ENCODE results near the gene INTS7. TPM values are rescaled to one million over a fixed set of nuclear protein-coding genes. Genes with fewer than 3 reads are reported as not detected.

INTS7 gene
- total and polyA plus RNA-seq, 2 experiments from 2014 or later: 10.9 to 34.0 TPM

- H3K27me3 Mint-ChIP-seq (ENCODE audit: insufficient read depth, low read depth, poor library complexity): peaks cover 2% of the 10 kb centered on the region
- Histone ChIP-seq H3K4me3 (no peak overlapping the region), H3K36me3 (ENCODE audit: insufficient read depth) (no peaks in the 10 kb centered on the region), H3K79me2 (replicated peaks; ENCODE audit: insufficient read depth) (no peaks in the 10 kb centered on the region), H3F3A (replicated peaks; ENCODE audit: low read depth) (no peaks in the 10 kb centered on the region), H3K4me1 (ENCODE audit: insufficient read depth) (peaks cover 18% of the 10 kb centered on the region), H3K4me2 (no peak overlapping the region), H2AFZ (no peak overlapping the region), H3K27me3 (ENCODE audit: insufficient read depth) (no peaks in the 10 kb centered on the region), H3K27ac (ENCODE audit: low read depth) (no peak overlapping the region), H3K9me2 (ENCODE audit: insufficient read depth) (no peaks in the 10 kb centered on the region), H4K20me1 (replicated peaks; ENCODE audit: insufficient read depth) (no peaks in the 10 kb centered on the region)
- H3K4me3 Mint-ChIP-seq: no peak overlapping the region
- no peak for TF ChIP-seq REST (IDR thresholded peaks at IDR 0.05; ENCODE audit: unreplicated experiment)
- TF ChIP-seq ZNF462 (CRISPR knock-in tag; IDR thresholded peaks at IDR 0.05): no peak
- no peak for TF ChIP-seq NANOG (IDR thresholded peaks at IDR 0.05; ENCODE audit: borderline replicate concordance)
- no peak for TF ChIP-seq JUNB (IDR thresholded peaks at IDR 0.05; ENCODE audit: unreplicated experiment)
- no peak for TF ChIP-seq CREB1 (CRISPR knock-in tag; IDR thresholded peaks at IDR 0.05; ENCODE audit: low read depth)
- no peak for TF ChIP-seq ZNF331 (CRISPR knock-in tag; IDR thresholded peaks at IDR 0.05; ENCODE audit: low read depth)
- TF ChIP-seq EZH2 (IDR thresholded peaks at IDR 0.05; ENCODE audit: low read depth, unreplicated experiment): no peak
- TF ChIP-seq CTCF (conservative IDR thresholded peaks at IDR 0.05; ENCODE audit: low read depth in 2 of 2): no peak
- TF ChIP-seq STAT1 (IDR thresholded peaks at IDR 0.05; ENCODE audit: unreplicated experiment): no peak
- TF ChIP-seq, protein P1, sequence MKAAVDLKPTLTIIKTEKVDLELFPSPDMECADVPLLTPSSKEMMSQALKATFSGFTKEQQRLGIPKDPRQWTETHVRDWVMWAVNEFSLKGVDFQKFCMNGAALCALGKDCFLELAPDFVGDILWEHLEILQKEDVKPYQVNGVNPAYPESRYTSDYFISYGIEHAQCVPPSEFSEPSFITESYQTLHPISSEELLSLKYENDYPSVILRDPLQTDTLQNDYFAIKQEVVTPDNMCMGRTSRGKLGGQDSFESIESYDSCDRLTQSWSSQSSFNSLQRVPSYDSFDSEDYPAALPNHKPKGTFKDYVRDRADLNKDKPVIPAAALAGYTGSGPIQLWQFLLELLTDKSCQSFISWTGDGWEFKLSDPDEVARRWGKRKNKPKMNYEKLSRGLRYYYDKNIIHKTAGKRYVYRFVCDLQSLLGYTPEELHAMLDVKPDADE (IDR thresholded peaks at IDR 0.05): no peak
- TF ChIP-seq EZH2phosphoT487 (IDR thresholded peaks at IDR 0.05; ENCODE audit: unreplicated experiment): no peak
- TF ChIP-seq ZNF114 (CRISPR knock-in tag; IDR thresholded peaks at IDR 0.05): no peak
- no peak for TF ChIP-seq POLR2AphosphoS5 (IDR thresholded peaks at IDR 0.05; ENCODE audit: low read depth)
- no peaks in the 10 kb centered on the region for H3K36me3 Mint-ChIP-seq (ENCODE audit: low read depth)
- H3K4me1 Mint-ChIP-seq: peaks cover 19% of the 10 kb centered on the region
- DNase-seq (ENCODE audit: low spot score) (no peak), ATAC-seq (no peak)
- no peaks in the 10 kb centered on the region for H3K9me3 Mint-ChIP-seq
- no peak overlapping the region for H3K27ac Mint-ChIP-seq
These were observed 111.1 kb downstream of the INTS7 start for GRCh38 chr1:211924256-211924655.

Data from GM23338 (cell line).